ENCODE results near the gene LRRC27.

Gene LRRC27

GRCh38 chr10:132412316-132413192, 80.6 kb downstream of the LRRC27 start:
- DNase-seq (ENCODE audit: low read depth in 2 of 2, low spot score in 1 of 2): no peak

- no peak for DNase-seq (ENCODE audit: low read depth in 2 of 2, low spot score in 1 of 2)
Observed at GRCh38 chr10:132413226-132414205, 81.5 kb downstream of the LRRC27 start.

DNA sequence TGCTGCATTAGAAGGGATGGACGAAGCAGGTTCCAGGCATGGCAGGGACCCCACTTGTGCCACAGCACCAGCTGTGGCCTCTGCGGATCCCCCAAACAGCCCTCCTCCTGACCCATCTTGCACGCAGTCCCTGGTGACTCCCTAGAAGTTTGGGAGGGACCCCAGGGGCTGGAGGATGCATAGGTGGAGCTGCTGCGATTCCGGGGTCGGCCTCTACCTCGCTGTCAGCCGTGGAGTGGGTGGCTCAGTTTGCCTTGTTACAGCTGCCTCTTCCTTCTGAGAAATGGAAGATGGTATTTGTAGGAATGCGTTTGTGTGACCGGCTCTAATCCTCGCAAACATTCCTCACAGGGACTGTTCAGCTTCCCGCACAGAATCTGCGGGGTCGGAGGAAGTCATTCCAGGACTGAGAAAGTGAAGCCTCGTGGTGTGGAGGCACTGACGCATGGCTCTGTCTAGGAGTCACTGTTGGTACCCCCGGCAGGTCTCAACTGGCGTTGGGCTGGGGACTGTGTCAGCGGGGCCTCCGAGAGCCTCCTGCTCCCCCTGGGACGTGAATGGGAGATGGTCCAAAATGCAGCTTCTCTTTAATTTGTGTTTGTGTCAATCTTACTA, 82.5 kb downstream of the LRRC27 start:
- DNase-seq (ENCODE audit: low read depth in 2 of 2, low spot score in 1 of 2): no peak

GRCh38 chr10:132415255-132415654, 83.3 kb downstream of the LRRC27 start:
- no peak for DNase-seq (ENCODE audit: low read depth in 2 of 2, low spot score in 1 of 2)

GRCh38 chr10:132415956-132416355, 84.0 kb downstream of the LRRC27 start:
- no peak for DNase-seq (ENCODE audit: low read depth in 2 of 2, low spot score in 1 of 2)

GRCh38 chr10:132416566-132417256, 84.7 kb downstream of the LRRC27 start:
- DNase-seq (ENCODE audit: low read depth in 2 of 2, low spot score in 1 of 2): no peak

GRCh38 chr10:132417257-132417910, 85.4 kb downstream of the LRRC27 start:
- DNase-seq (ENCODE audit: low read depth in 2 of 2, low spot score in 1 of 2): no peak

- DNase-seq (ENCODE audit: low read depth in 2 of 2, low spot score in 1 of 2): no peak
Observed at GRCh38 chr10:132417957-132418441, 86.0 kb downstream of the LRRC27 start.

GRCh38 chr10:132418527-132419416, 86.8 kb downstream of the LRRC27 start:
- no peak for DNase-seq (ENCODE audit: low read depth in 2 of 2, low spot score in 1 of 2)

DNA sequence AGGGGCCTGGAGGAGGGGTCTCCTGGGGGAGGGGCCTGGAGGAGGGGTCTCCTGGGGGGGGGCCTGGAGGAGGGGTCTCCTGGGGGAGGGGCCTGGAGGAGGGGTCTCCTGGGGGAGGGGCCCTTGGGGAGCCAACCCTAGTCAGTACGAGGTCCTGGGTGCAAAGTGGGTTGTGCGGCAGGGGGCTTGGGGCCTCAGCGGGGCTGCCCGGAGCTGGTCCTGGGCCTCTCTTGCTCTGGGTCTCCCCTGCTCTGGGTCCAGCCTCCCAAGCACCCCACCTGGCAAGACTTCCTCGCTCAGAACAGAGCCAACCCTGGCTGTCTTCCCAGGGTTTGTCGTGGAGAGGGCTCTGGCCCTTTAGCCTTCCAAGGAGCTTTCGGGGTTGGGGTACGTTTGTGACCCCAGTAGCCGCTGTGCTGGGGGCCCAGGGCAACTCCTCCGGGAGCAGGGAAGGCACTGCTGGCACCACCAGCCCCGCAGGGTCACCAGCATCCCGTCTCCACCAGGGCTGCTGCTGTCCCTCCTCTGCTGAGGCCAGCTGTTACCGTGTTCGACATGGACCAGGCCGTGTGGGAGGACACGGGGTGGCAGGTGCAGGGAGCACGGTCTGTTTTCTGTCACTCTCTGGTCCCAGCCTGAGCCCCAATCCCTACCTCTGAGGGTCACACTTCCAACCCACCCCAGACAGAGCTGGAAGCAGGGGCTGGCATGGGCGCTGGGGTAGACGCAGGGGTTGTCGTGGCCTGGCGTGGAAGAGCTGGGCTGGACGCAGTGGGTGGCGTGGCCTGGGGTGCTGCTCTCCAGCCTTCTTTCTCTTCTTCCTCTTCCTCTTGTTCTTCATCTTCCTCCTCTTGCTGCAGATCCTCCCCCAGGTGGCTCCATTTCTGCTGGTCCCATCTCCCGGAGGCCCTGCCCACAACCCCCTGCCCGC, 87.8 kb downstream of the LRRC27 start:
- no peak for DNase-seq (ENCODE audit: low read depth in 2 of 2, low spot score in 1 of 2)

DNA sequence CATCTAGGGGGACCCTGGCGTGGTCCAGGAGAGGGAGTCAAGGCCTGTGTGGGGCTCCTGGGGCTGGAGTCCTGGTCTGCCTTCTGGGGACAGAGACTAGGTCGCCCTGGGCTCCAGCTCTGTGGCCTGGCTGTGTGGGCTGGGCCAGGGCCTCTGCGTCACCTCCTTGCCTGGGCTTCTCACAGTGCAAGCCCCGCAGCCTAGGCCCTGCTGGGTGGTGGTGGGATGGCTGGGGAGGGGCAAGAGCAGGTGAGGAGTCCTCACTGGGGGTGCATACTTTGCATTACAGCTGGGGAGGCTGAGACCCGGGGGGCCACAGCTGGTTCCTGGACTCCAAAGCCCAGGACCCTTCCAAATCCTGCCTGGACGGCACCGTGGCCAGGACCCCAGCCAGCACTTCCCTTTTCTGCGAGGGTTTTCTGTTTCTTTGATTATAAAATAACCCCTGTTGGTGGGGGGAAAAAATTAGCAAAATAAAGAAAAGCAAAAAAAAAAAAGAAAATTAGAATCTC, 88.5 kb downstream of the LRRC27 start:
- DNase-seq (ENCODE audit: low read depth in 2 of 2, low spot score in 1 of 2): no peak

- no peak for DNase-seq (ENCODE audit: low read depth in 2 of 2, low spot score in 1 of 2)
Observed at GRCh38 chr10:132420981-132421846, 89.2 kb downstream of the LRRC27 start.

GRCh38 chr10:132421847-132422751, 90.1 kb downstream of the LRRC27 start:
- no peak for DNase-seq (ENCODE audit: low read depth in 2 of 2, low spot score in 1 of 2)

DNA sequence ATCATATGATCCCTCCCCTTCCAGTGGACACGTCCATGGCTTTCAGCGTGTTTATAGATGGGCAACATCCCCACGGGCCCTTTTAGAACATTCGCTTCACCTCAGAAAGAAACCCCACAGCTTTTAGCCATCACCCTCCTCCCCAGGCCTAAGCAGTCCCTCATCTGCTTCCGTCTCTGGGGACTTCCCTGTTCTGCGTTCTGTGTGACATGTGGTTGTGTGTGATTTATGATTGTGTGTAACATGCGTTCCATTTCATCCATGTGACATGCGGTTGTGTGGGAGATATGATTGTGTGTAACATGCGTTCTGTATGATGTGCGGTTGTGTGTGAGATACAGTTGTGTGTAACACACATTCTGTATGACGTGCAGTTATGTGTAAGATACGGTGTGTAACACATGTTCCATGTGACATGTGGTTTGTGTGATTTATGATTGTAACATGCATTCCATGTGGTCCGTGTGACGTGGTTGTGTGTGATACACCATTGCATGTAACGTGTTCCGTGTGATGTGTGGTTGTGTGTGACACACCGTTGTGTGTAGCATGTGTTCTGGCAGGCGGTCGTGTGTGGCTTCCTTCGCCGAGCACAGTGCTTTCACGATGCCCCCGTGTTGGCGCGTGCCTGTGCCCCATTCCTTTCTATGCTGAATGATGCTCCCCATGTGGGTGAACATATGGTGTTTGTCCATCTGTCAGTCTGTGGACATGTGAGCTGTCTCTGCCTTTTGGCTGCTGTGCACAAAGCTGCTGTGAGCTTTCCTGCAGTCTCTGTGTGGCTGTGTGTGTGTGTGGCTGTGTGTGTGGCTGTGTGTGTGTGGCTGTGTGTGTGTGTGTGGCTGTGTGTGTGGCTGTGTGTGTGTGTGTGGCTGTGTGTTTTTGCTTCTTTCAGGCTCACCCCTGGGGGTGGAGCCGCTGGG, 91.2 kb downstream of the LRRC27 start:
- DNase-seq (ENCODE audit: low read depth in 2 of 2, low spot score in 1 of 2): no peak
